ENCODE results near the gene CCDC80. TPM values are rescaled to one million over a fixed set of nuclear protein-coding genes. Genes with fewer than 3 reads are reported as not detected.

Gene CCDC80
- total RNA-seq, 4 donors from 2014 or later = 29.7 to 207 (median 120) TPM

GRCh38 chr3:112598731-112599130 lies 42.2 kb downstream of the CCDC80 start:
- no peak for DNase-seq
- H3K4me3 ChIP-seq = no peak overlapping the region
- no peaks in the 10 kb centered on the region for H3K9me3 ChIP-seq
- H3K4me1 ChIP-seq = no peaks in the 10 kb centered on the region
- no peaks in the 10 kb centered on the region for H3K27me3 ChIP-seq
- no peak overlapping the region for H3K27ac ChIP-seq
- intact Hi-C loops (cut with DNase I; ENCODE audit: low total_unique reads) = no loop called here
- H3K36me3 ChIP-seq = no peaks in the 10 kb centered on the region
- TF ChIP-seq POLR2A (IDR thresholded peaks at IDR 0.05) (no peak), CTCF (IDR thresholded peaks at IDR 0.05) (no peak)

- Histone ChIP-seq H3K4me3 (no peak overlapping the region), H3K27ac (no peak overlapping the region), H3K27me3 (no peaks in the 10 kb centered on the region), H3K9me3 (no peaks in the 10 kb centered on the region), H3K4me1 (no peaks in the 10 kb centered on the region), H3K36me3 (no peaks in the 10 kb centered on the region)
- DNase-seq = no peak
- intact Hi-C loops (cut with DNase I; ENCODE audit: low total_unique reads) = no loop called here
- TF ChIP-seq CTCF (IDR thresholded peaks at IDR 0.05) (no peak), POLR2A (IDR thresholded peaks at IDR 0.05) (no peak)
These were observed 43.0 kb downstream of the CCDC80 start for GRCh38 chr3:112597945-112598344.

DNA sequence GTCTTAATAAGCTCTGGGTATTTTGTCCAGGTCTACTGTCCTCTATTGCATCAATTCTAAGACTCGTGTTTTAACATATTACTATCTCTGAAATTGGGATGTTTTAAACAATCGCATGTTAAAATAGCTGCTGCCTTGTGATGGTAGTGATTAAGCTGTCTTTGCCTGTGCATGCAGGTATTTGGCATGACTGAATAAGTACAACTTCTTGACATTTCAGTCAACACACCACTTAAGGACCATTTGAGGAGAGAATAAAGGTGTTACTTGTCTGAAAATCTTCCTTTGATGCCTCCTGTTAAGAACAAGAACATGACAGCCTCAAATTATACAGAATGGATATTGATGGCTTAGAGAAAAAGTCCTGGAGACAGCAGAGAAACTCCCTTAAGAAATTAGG lies 46.1 kb downstream of the CCDC80 start:
- Histone ChIP-seq H3K9me3 (no peaks in the 10 kb centered on the region), H3K4me1 (no peaks in the 10 kb centered on the region), H3K27ac (no peak overlapping the region), H3K36me3 (no peaks in the 10 kb centered on the region), H3K4me3 (no peak overlapping the region), H3K27me3 (no peaks in the 10 kb centered on the region)
- TF ChIP-seq CTCF (IDR thresholded peaks at IDR 0.05) (no peak), POLR2A (IDR thresholded peaks at IDR 0.05) (no peak)
- intact Hi-C loops (cut with DNase I; ENCODE audit: low total_unique reads) = no loop called here
- DNase-seq = no peak

DNA sequence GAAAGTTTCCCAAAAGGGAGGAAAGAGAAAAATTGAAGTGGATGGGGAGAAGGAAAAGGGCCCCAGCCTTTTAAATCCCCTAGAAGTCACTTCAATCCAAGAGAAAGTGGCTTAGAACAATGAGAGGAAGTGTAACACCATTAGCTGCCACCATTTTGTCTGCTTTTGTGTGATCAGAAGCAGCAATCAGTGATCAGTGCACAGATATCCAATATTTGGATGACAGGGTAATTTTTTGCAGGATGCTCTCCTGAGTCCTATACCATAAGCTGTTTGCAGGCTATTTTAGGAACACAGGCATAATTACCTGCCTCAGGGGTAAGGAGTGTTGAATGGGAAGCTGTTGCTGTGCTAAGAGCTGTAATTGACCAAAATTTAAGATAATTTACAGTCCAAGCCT lies 47.7 kb downstream of the CCDC80 start:
- H3K36me3 ChIP-seq = no peaks in the 10 kb centered on the region
- intact Hi-C loops (cut with DNase I; ENCODE audit: low total_unique reads) = no loop called here
- H3K27ac ChIP-seq = no peak overlapping the region
- TF ChIP-seq CTCF (IDR thresholded peaks at IDR 0.05) (no peak), POLR2A (IDR thresholded peaks at IDR 0.05) (no peak)
- no peaks in the 10 kb centered on the region for H3K4me1 ChIP-seq
- no peaks in the 10 kb centered on the region for H3K27me3 ChIP-seq
- DNase-seq = no peak
- H3K4me3 ChIP-seq = no peak overlapping the region
- no peaks in the 10 kb centered on the region for H3K9me3 ChIP-seq

DNA sequence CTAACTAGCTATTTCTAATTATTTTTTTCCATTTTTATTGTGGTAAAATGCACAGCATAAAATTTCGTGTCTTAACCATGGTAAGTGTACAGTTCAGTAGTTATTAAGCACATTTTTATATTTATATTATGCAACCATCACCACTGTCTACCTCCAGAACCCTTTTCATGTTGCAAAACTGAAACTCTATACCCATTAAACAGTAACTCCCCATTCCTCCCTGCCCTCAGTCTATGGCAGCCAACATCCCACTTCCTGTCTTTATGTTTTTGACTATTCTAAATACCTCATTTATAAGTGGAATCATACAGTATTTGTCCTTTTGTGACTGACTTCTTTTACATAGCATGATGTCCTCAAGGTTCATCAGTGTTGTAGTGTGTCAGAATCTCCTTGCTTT lies 53.6 kb downstream of the CCDC80 start:
- Histone ChIP-seq H3K4me1 (peaks cover 0 to 4% of the 10 kb centered on the region in 2 donors), H3K4me3 (no peak overlapping the region), H3K27me3 (no peaks in the 10 kb centered on the region), H3K27ac (no peak overlapping the region), H3K36me3 (no peaks in the 10 kb centered on the region), H3K9me3 (no peaks in the 10 kb centered on the region)
- DNase-seq = no peak
- TF ChIP-seq POLR2A (IDR thresholded peaks at IDR 0.05) (no peak), CTCF (IDR thresholded peaks at IDR 0.05) (no peak)
- intact Hi-C loops (cut with DNase I; ENCODE audit: low total_unique reads) = loop anchor here (10.0 kb wide), 1 partner anchor 237 kb away; no protein-coding TSS in a partner anchor
